Endothelial cell of umbilical vein (primary cell): Measurements from ENCODE around the gene SUGP2. TPM values are rescaled to one million over a fixed set of nuclear protein-coding genes. Genes with fewer than 3 reads are reported as not detected.

Source experiments
- BruUV-seq: library from RNA; stranded (reverse); fragments of 400-500 nt; replicated peaks from 2 replicates; lab custom pipeline; 2021; lab: Mats Ljungman, UMichigan
- CTCF ChIA-PET: fragments of 300-600, 350-600 bp; sonication (Branson Sonifier 250); formaldehyde crosslinking; loops from one replicate; lab custom pipeline; 2021; ENCODE audit warnings: antibody characterized with exemption, inconsistent platforms; lab: Charles Lee
- POLR2A ChIA-PET: fragments of 300-600, 350-600 bp; sonication (Branson Sonifier 250); formaldehyde crosslinking; loops from one replicate; lab custom pipeline; 2021; ENCODE audit warnings: antibody characterized with exemption, inconsistent platforms; lab: Charles Lee
- DNase-seq: peaks from one replicate; pipeline ENCODE4 v3.0.0-alpha.2; 2011; ENCODE audit warnings: low read depth, low spot score
- FAIRE-seq: peaks from 2 replicates; lab custom pipeline; 2011; peaks lifted over from hg19 to GRCh38; lab: Jason Lieb, UNC
- H2AFZ ChIP-seq: 2 replicates; pipeline ENCODE4 v1.6.0; 2012; ENCODE audit warnings: low read depth, low read length, control low read depth, inconsistent platforms
- H3K27ac ChIP-seq: 2 replicates; pipeline ENCODE4 v1.5.1; 2011; ENCODE audit warnings: low read depth, mild to moderate bottlenecking, control low read depth, low read length, moderate library complexity; ENCODE audit not compliant: insufficient read depth
- H3K27me3 ChIP-seq, 2 experiments: 2 replicates each; pipeline versions ENCODE4 v1.6.0 to v1.6.1; 2011; ENCODE audit warnings: low read length in 2 of 2, mixed read lengths in 1 of 2; ENCODE audit not compliant: control insufficient read depth in 2 of 2, insufficient read depth in 2 of 2
- H3K36me3 ChIP-seq, 2 experiments: 2 replicates in 1 of 2; 3 replicates in 1 of 2; pipeline ENCODE4 v1.5.1; 2011; ENCODE audit warnings: low read length in 2 of 2, mild to moderate bottlenecking in 1 of 2, moderate library complexity in 1 of 2; ENCODE audit not compliant: control insufficient read depth in 2 of 2, insufficient read depth in 2 of 2; ENCODE audit errors: extremely low read depth in 1 of 2
- H3K4me1 ChIP-seq: 3 replicates; pipeline ENCODE4 v1.5.1; 2011; ENCODE audit warnings: mild to moderate bottlenecking, low read length; ENCODE audit not compliant: control insufficient read depth, insufficient read depth; ENCODE audit errors: extremely low read depth
- H3K4me2 ChIP-seq: 2 replicates; pipeline ENCODE4 v1.6.1; 2011; ENCODE audit warnings: low read length, control low read depth, mixed read lengths; ENCODE audit not compliant: insufficient read depth
- H3K4me3 ChIP-seq, 3 experiments: fragments of 200-600 bp in 1 of 3; sonication (generic), shearing (Covaris generic) in 1 of 3; replicated peaks in 1 of 3; 2 replicates each; pipeline ENCODE4 v1.5.1; 2011 to 2016; ENCODE audit warnings: control low read depth in 3 of 3, low read length in 3 of 3, mild to moderate bottlenecking in 2 of 3, inconsistent platforms in 1 of 3, low read depth in 1 of 3, moderate library complexity in 1 of 3; ENCODE audit not compliant: insufficient read depth in 1 of 3
- H3K79me2 ChIP-seq: 2 replicates; pipeline ENCODE4 v1.6.0; 2012; ENCODE audit warnings: low read length, inconsistent platforms; ENCODE audit not compliant: control insufficient read depth, insufficient read depth
- H3K9ac ChIP-seq: replicated peaks from 2 replicates; pipeline ENCODE3; 2011; ENCODE audit warnings: low read length, control low read depth; ENCODE audit not compliant: insufficient read depth; ENCODE audit errors: extremely low read depth
- H3K9me1 ChIP-seq: replicated peaks from 3 replicates; pipeline ENCODE4 v1.6.0; 2011; ENCODE audit warnings: mild to moderate bottlenecking, low read length; ENCODE audit not compliant: control insufficient read depth, insufficient read depth; ENCODE audit errors: extremely low read depth
- H3K9me3 ChIP-seq: replicated peaks from 2 replicates; pipeline ENCODE4 v1.5.1; 2012; ENCODE audit warnings: low read length, inconsistent platforms; ENCODE audit not compliant: control insufficient read depth, insufficient read depth
- H4K20me1 ChIP-seq: replicated peaks from 2 replicates; pipeline ENCODE3; 2011; ENCODE audit warnings: mild to moderate bottlenecking, low read length; ENCODE audit not compliant: control insufficient read depth, insufficient read depth; ENCODE audit errors: extremely low read depth
- MYC ChIP-seq: IDR thresholded peaks from one replicate; pipeline ENCODE4 v1.6.1; 2011; ENCODE audit warnings: mild to moderate bottlenecking, low read depth, low read length
- POLR2A ChIP-seq: IDR thresholded peaks from 2 replicates; pipeline ENCODE4 v1.6.1; 2012; ENCODE audit warnings: low read depth, mild to moderate bottlenecking, control low read depth, low read length
- POLR2AphosphoS5 ChIP-seq: IDR thresholded peaks from 2 replicates; pipeline ENCODE4 v1.6.1; 2012; ENCODE audit warnings: low read depth, mild to moderate bottlenecking, control low read depth, low read length, moderate library complexity; ENCODE audit not compliant: insufficient read depth
- dilution Hi-C: fragments of 300-500 bp; cut with MboI; formaldehyde crosslinking; loops from one replicate; pipeline ENCODE4 v1.15.0; 2019; ENCODE audit warnings: low sequenced_read_pairs; ENCODE audit not compliant: extremely low pct_ligation_motif_present
- intact Hi-C: fragments of 100-400 bp; cut with micrococcal nuclease; formaldehyde crosslinking; loops from one replicate; pipeline ENCODE4 v1.10.0; 2022
- polyA plus RNA-seq, 4 experiments: library from polyadenylated mRNA; depleted of rRNA in 3 of 4; stranded (reverse) in 3 of 4; unstranded in 1 of 4; fragments of >200 nt; gene quantifications; 2 replicates each; pipeline versions ENCODE4 v1.2.1 to v1.2.3, GENCODE V29; 2011 to 2012; ENCODE audit warnings: missing spikeins in 1 of 4
- total RNA-seq: library from RNA; stranded (reverse); gene quantifications from 2 replicates; pipeline ENCODE4 v1.2.3, GENCODE V29; 2021
- TF ChIP-seq, protein P1 (sequence below): IDR thresholded peaks from 2 replicates; pipeline ENCODE4 v1.6.1; 2011; ENCODE audit not compliant: insufficient read depth, insufficient read length
- TF ChIP-seq, protein P2 (sequence below), 2 donors: IDR thresholded peaks; 1 replicate in 1 of 2; 2 replicates in 1 of 2; pipeline ENCODE4 v1.5.1; 2011; ENCODE audit warnings: low read length in 2 of 2, mild to moderate bottlenecking in 2 of 2, moderate library complexity in 2 of 2, control low read depth in 1 of 2, inconsistent platforms in 1 of 2, low read depth in 1 of 2; ENCODE audit not compliant: insufficient read depth in 1 of 2; ENCODE audit errors: extremely low read depth in 1 of 2

SUGP2 gene
- total and polyA plus RNA-seq, 2 donors (not counting 3 experiments of a cell fraction or from before 2014, with no cell fraction given) = 44.6 to 79.7 TPM

DNA sequence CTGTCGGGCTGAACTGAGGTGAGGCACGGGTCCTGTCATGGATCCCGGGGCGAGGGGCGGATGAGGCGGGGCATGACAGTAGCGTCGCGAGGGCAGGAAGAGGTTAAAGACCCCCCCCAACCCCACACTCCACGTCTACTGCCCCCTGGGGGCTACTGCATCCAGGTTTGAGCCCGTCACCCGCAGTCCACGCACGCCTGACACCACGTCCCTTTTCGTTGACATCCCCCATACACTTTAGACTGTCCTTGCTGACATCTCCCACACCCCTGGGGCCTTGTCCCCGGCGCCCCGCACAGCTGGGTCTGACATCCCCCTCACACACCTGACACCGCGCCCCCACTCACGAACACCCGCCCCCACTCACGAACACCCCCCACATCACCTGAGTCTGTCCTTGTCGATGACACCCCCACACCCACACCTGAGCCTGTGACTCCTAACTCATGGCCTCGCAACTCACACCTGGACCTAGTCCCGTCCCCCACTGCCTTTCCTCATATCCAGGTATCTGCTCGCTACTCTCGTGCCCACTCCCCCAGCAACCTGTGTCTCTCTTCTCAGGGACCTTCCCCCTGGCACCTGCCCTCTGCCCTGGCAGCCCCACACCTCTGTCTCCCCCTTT lies 30.9 kb upstream of the SUGP2 start:
- peak overlapping the region; percentile 19 for H3K9ac ChIP-seq

More for the DNA sequence above, 30.9 kb upstream of the SUGP2 start:
- intact Hi-C loops = loop anchor here (5.0 kb wide), 1 partner anchor 43 kb away; no protein-coding TSS in a partner anchor
- peak overlapping the region; percentile 20 to 52 (median 47) for H3K4me3 ChIP-seq
- dilution Hi-C loops = no loop called here
- peaks cover 0 to under 1% of the 10 kb centered on the region in 2 experiments for H3K36me3 ChIP-seq
- H3K27me3 ChIP-seq = no peaks in the 10 kb centered on the region
- H2AFZ ChIP-seq = peak overlapping the region; percentile 54
- DNase-seq = no peak
- H3K27ac ChIP-seq = no peak overlapping the region
- CTCF ChIA-PET = interaction anchor here (1.0 to 1.5 kb wide), 5 partner anchors 10 to 111 kb away, joined by 3 to 7 read pairs (median 4); no protein-coding TSS in a partner anchor
- H3K9me1 ChIP-seq = no peaks in the 10 kb centered on the region
- peaks cover 21% of the 10 kb centered on the region for H3K4me1 ChIP-seq
- no peaks in the 10 kb centered on the region for H3K9me3 ChIP-seq
- no peak for FAIRE-seq
- TF ChIP-seq, protein P1, sequence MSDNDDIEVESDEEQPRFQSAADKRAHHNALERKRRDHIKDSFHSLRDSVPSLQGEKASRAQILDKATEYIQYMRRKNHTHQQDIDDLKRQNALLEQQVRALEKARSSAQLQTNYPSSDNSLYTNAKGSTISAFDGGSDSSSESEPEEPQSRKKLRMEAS = no peak
- TF ChIP-seq MYC (no peak), POLR2A (no peak), POLR2AphosphoS5 (no peak)
- TF ChIP-seq, protein P2, sequence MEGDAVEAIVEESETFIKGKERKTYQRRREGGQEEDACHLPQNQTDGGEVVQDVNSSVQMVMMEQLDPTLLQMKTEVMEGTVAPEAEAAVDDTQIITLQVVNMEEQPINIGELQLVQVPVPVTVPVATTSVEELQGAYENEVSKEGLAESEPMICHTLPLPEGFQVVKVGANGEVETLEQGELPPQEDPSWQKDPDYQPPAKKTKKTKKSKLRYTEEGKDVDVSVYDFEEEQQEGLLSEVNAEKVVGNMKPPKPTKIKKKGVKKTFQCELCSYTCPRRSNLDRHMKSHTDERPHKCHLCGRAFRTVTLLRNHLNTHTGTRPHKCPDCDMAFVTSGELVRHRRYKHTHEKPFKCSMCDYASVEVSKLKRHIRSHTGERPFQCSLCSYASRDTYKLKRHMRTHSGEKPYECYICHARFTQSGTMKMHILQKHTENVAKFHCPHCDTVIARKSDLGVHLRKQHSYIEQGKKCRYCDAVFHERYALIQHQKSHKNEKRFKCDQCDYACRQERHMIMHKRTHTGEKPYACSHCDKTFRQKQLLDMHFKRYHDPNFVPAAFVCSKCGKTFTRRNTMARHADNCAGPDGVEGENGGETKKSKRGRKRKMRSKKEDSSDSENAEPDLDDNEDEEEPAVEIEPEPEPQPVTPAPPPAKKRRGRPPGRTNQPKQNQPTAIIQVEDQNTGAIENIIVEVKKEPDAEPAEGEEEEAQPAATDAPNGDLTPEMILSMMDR (IDR thresholded peaks at IDR 0.05; ENCODE audit: extremely low read depth in 1 of 2, insufficient read depth in 1 of 2, low read depth in 1 of 2, low read length in 2 of 2) = peak in 1 of 2 donors; percentile 53
- H4K20me1 ChIP-seq = no peaks in the 10 kb centered on the region
- no TSS peak for BruUV-seq
- H3K79me2 ChIP-seq = no peaks in the 10 kb centered on the region
- POLR2A ChIA-PET = no interaction called here
- H3K4me2 ChIP-seq = peak overlapping the region; percentile 75
